Fibroblast of the aortic adventitia (primary cell): Measurements from ENCODE around the gene RASSF8. TPM values are rescaled to one million over a fixed set of nuclear protein-coding genes. Genes with fewer than 3 reads are reported as not detected.

ENCODE experiments used
- DNase-seq: peaks from one replicate; pipeline ENCODE4 v3.0.0-alpha.2; 2010; ENCODE audit warnings: low read depth
- H3K4me3 ChIP-seq: 2 replicates; pipeline ENCODE4 v1.5.1; 2011; ENCODE audit warnings: low read depth, mild to moderate bottlenecking, control low read depth, low read length, moderate library complexity
- total RNA-seq: library from RNA; depleted of rRNA; stranded (reverse); fragments of >200 nt; gene quantifications from 2 replicates; pipeline ENCODE4 v1.2.3, GENCODE V29; 2012; ENCODE audit warnings: low replicate concordance
- TF ChIP-seq, protein P1 (sequence below): IDR thresholded peaks from 2 replicates; pipeline ENCODE4 v1.5.1; 2011; ENCODE audit warnings: mild to moderate bottlenecking, low read length, control low read depth, inconsistent platforms; ENCODE audit not compliant: insufficient read depth

RASSF8 gene
- total RNA-seq, 1 donor, result 128 TPM

DNA sequence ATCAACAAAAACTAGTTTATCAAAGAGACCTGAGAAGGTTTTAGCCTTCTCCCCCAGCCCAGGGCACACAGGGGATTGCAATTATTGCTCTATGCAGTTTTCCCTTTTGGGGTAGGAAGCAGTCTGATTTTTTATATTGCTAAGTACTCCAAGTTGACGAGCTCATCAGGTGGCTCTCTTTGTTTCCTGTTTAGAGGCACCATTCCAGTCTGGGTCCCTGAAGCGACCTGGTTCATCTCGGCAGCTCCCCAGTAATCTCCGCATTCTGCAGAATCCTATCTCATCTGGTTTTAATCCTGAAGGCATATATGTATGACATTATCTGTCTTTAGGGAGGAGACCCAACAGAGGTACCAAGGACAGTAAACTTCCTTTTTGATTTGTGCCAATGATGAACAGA lies 110.0 kb downstream of the RASSF8 start:
- TF ChIP-seq, protein P1, sequence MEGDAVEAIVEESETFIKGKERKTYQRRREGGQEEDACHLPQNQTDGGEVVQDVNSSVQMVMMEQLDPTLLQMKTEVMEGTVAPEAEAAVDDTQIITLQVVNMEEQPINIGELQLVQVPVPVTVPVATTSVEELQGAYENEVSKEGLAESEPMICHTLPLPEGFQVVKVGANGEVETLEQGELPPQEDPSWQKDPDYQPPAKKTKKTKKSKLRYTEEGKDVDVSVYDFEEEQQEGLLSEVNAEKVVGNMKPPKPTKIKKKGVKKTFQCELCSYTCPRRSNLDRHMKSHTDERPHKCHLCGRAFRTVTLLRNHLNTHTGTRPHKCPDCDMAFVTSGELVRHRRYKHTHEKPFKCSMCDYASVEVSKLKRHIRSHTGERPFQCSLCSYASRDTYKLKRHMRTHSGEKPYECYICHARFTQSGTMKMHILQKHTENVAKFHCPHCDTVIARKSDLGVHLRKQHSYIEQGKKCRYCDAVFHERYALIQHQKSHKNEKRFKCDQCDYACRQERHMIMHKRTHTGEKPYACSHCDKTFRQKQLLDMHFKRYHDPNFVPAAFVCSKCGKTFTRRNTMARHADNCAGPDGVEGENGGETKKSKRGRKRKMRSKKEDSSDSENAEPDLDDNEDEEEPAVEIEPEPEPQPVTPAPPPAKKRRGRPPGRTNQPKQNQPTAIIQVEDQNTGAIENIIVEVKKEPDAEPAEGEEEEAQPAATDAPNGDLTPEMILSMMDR, result no peak
- DNase-seq, result no peak
- H3K4me3 ChIP-seq, result no peak overlapping the region

DNA sequence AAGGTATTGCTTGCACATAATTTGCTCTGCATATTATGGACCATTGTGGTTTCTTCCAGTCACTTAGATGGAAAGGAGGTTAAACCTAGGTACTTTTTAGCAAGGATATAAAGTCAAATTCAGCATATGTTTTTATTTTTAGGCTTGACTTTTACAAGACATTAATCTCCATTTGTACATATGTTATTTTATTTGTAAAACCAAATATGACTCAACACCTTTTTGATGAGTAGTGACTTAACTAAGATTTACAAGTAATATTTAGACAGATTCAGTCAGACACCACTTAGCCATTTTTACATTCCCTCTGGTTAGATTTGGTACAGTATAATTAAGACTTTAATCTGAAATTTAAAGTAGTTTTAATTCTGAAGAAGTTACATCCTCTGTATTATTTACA lies 111.3 kb downstream of the RASSF8 start:
- TF ChIP-seq, protein P1, result no peak
- H3K4me3 ChIP-seq, result no peak overlapping the region
- no peak for DNase-seq

GRCh38 chr12:26077915-26078702 lies 119.6 kb downstream of the RASSF8 start:
- no peak overlapping the region for H3K4me3 ChIP-seq
- DNase-seq, result peak; percentile 35
- TF ChIP-seq, protein P1, result no peak

- DNase-seq, result no peak
- no peak overlapping the region for H3K4me3 ChIP-seq
- TF ChIP-seq, protein P1, result no peak
Measured at GRCh38 chr12:26080911-26081310, 122.4 kb downstream of the RASSF8 start.

- no peak overlapping the region for H3K4me3 ChIP-seq
- TF ChIP-seq, protein P1, result no peak
- DNase-seq, result no peak
Measured at GRCh38 chr12:26086936-26087335, 128.5 kb downstream of the RASSF8 start.

- no peak overlapping the region for H3K4me3 ChIP-seq
- no peak for DNase-seq
- TF ChIP-seq, protein P1, result no peak
Measured at GRCh38 chr12:26088998-26089397, 130.5 kb downstream of the RASSF8 start.
